Thymus (tissue), 11 donors: ENCODE results near the gene VPS36. TPM values are rescaled to one million over a fixed set of nuclear protein-coding genes. Genes with fewer than 3 reads are reported as not detected.
"Not testable (repeated sequence)": the region's sequence is repeated elsewhere in the genome, so short reads cannot be mapped to it uniquely, and the experiment has no call there.

Source experiments
- DNase-seq, 9 donors: peaks; one replicate each; pipeline ENCODE4 v3.0.0-alpha.2; 2013; ENCODE audit warnings: low spot score in 9 of 9, low read depth in 6 of 9, missing footprints in 1 of 9
- H3K27ac ChIP-seq, 2 donors: one replicate each; pipeline ENCODE4 v1.5.1; 2013; ENCODE audit warnings: control low read depth in 1 of 2, low read depth in 1 of 2, low read length in 1 of 2, mild to moderate bottlenecking in 1 of 2, moderate library complexity in 1 of 2
- H3K27me3 ChIP-seq, 2 donors: one replicate each; pipeline ENCODE4 v1.5.1; 2013; ENCODE audit warnings: low read length in 1 of 2; ENCODE audit not compliant: control insufficient read depth in 2 of 2, insufficient read depth in 1 of 2
- H3K36me3 ChIP-seq, 2 donors: one replicate each; pipeline ENCODE4 v1.5.1; 2013; ENCODE audit warnings: low read length in 1 of 2, mild to moderate bottlenecking in 1 of 2, moderate library complexity in 1 of 2; ENCODE audit not compliant: control insufficient read depth in 2 of 2, insufficient read depth in 2 of 2
- H3K4me1 ChIP-seq, 2 donors: one replicate each; pipeline ENCODE4 v1.5.1; 2013; ENCODE audit warnings: low read length in 2 of 2; ENCODE audit not compliant: control insufficient read depth in 2 of 2, insufficient read depth in 2 of 2
- H3K4me3 ChIP-seq, 2 donors: one replicate each; pipeline ENCODE4 v1.5.1; 2013; ENCODE audit warnings: low read length in 2 of 2, control low read depth in 1 of 2, mild to moderate bottlenecking in 1 of 2
- H3K9me3 ChIP-seq, 2 donors: one replicate each; pipeline ENCODE4 v1.5.1; 2013; ENCODE audit warnings: low read length in 1 of 2, mild to moderate bottlenecking in 1 of 2; ENCODE audit not compliant: control insufficient read depth in 2 of 2, insufficient read depth in 1 of 2
- WGBS: extraction: QIAGEN DNeasy Blood & Tissue Kit; methylation state at CpG from one replicate; pipeline ENCODE4 v1.1.7; 2013; 5-methylcytosine and 5-hydroxymethylcytosine counted together
- polyA plus RNA-seq: library from polyadenylated mRNA; stranded (reverse); fragments of 200-250 nt; gene quantifications from one replicate; pipeline ENCODE4 v1.2.3, GENCODE V29; 2013
- total RNA-seq: library from RNA; stranded (reverse); fragments of 120-200 nt; gene quantifications from one replicate; pipeline ENCODE4 v1.2.4, GENCODE V29; 2013
- donor health status: healthy.

VPS36 gene
- total and polyA plus RNA-seq, 2 donors = 29.6 to 35.7 TPM

DNA sequence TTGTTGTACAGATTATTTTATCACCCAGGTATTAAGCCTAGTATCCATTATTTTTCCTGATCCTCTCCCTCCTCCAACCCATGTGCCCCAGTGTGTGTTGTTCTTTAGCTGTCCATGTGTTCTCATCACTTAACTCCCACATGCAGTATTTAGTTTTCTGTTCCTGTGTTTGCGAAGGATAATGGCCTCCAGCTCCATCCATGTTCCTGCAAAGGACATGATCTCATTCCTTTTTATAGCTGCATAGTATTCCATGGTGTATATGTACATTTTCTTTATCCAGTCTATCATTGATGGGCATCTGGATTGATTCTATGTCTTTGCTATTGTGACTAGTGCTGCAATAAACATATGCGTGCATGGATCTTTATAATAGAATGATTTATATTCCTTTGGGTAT lies 18.1 kb upstream of the VPS36 start:
- not testable (repeated sequence) for H3K4me1 ChIP-seq, H3K27ac ChIP-seq, H3K9me3 ChIP-seq, DNase-seq, H3K4me3 ChIP-seq, H3K27me3 ChIP-seq
- WGBS = 97% methylated on average over 2 of the region's 2 CpGs
- peaks cover 20 to 59% of the 10 kb centered on the region in 2 donors for H3K36me3 ChIP-seq

GRCh38 chr13:52463526-52463925 lies 13.1 kb upstream of the VPS36 start:
- no peaks in the 10 kb centered on the region for H3K9me3 ChIP-seq
- H3K4me1 ChIP-seq = peaks cover 6% of the 10 kb centered on the region in 2 donors
- peaks cover 18 to 77% of the 10 kb centered on the region in 2 donors for H3K36me3 ChIP-seq
- no peak overlapping the region for H3K27ac ChIP-seq
- no peaks in the 10 kb centered on the region for H3K27me3 ChIP-seq
- WGBS = 86% methylated on average over 4 of the region's 4 CpGs
- no peak overlapping the region for H3K4me3 ChIP-seq
- DNase-seq = no peak

- Histone ChIP-seq H3K9me3 (no peaks in the 10 kb centered on the region), H3K27ac (no peak overlapping the region), H3K4me3 (no peak overlapping the region), H3K27me3 (no peaks in the 10 kb centered on the region), H3K36me3 (peaks cover 11 to 68% of the 10 kb centered on the region in 2 donors), H3K4me1 (peaks cover 11 to 16% of the 10 kb centered on the region in 2 donors)
- peak in 2 of 9 donors; percentile 6 to 39 for DNase-seq
- 73% methylated on average over 3 of the region's 3 CpGs for WGBS
Measured at GRCh38 chr13:52461265-52461664, 10.8 kb upstream of the VPS36 start.

DNA sequence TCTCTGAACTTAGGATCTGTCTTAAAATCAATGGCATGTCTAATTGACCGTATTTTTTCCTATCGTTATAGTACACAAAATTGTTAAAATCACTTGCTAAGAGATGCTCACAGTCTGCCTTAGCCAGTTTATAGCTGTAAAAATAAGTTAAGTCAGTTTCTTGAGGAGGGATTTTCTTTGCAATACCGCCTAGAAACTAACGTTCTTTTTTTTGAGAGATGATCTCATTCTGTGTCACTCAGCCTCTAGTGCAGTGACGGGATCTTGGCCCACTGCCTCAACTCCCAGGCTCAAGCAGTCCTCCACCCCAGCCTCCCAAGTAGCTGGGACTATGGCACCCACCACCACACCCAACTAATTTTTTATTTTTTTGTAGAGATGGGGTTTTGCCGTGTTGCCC lies 9.2 kb upstream of the VPS36 start:
- 96% methylated on average over 6 of the region's 6 CpGs for WGBS
- peaks cover 11 to 16% of the 10 kb centered on the region in 2 donors for H3K4me1 ChIP-seq
- H3K4me3 ChIP-seq = no peak overlapping the region
- H3K27ac ChIP-seq = no peak overlapping the region
- no peaks in the 10 kb centered on the region for H3K9me3 ChIP-seq
- H3K36me3 ChIP-seq = peaks cover 11 to 56% of the 10 kb centered on the region in 2 donors
- no peak for DNase-seq
- no peaks in the 10 kb centered on the region for H3K27me3 ChIP-seq

- H3K27ac ChIP-seq = peak overlapping the region; percentile 99 to 100
- H3K36me3 ChIP-seq = peaks cover 5 to 24% of the 10 kb centered on the region in 2 donors
- peak overlapping the region; percentile 86 to 92 for H3K4me3 ChIP-seq
- no peaks in the 10 kb centered on the region for H3K9me3 ChIP-seq
- H3K4me1 ChIP-seq = peaks cover 8 to 22% of the 10 kb centered on the region in 2 donors
- no peaks in the 10 kb centered on the region for H3K27me3 ChIP-seq
- peak; percentile 61 to 91 (median 80) for DNase-seq
- under 1% methylated on average over 37 of the region's 37 CpGs for WGBS
Measured at GRCh38 chr13:52455677-52456041, 5.2 kb upstream of the VPS36 start.

DNA sequence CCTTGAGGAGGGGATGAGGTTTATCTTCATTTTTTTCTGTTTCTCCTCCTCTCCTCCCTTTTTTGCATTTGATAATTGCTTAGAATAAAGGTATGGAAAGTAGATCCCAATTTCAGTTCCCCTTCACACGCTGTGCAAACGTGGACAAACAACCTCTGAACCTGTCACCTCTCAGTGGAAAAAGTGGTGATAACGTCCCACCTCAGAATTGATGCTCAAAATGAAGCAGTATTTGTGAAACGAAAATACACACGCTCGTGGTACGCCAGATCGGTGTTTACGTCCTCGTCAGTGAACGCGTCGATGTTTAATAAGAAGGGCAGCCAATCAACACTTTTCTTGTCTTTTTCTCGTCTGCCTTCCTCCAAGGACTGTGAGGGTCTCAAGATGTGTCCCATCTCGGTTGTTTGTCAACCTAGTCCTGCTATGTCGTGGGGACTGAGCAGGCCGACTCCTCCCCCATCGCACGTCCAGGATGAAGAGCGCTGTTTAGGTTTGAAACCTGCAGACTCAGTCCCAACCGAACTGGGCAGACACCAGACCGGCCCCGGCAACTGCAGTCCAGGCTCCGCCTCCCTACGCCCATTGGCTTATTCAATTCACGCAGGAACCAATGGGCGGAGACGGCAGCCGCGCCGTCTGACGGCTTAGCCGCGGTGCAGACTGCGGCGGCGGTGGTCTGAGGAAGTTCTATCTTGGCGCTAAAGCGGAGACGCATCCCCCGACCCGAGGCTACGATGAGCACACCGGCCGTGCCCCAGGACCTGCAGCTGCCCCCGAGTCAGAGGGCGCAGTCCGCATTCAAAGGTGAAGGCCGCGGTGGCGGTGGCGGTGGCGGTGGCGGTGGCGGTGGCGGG lies 4.6 kb upstream of the VPS36 start, which contains the start of gene CKAP2:
Gene CKAP2, plus strand, starts transcription at position 659 of the 857 bp plus-strand sequence. Its CDS starts 79 bp downstream, at position 738.
- H3K27ac ChIP-seq = peak within 1 kb of the TSS; percentile 99 to 100
- H3K4me1 ChIP-seq = peaks cover 8 to 23% of the 10 kb centered on the region in 2 donors
- no peaks in the 10 kb centered on the region for H3K27me3 ChIP-seq
- DNase-seq = peak; percentile 92 to 98 (median 95)
- no peaks in the 10 kb centered on the region for H3K9me3 ChIP-seq
- WGBS = under 1% methylated on average over 56 of the region's 56 CpGs
- H3K36me3 ChIP-seq = peaks cover 5 to 23% of the 10 kb centered on the region in 2 donors
- H3K4me3 ChIP-seq = peak within 1 kb of the TSS; percentile 86 to 92

- H3K9me3 ChIP-seq = no peaks in the 10 kb centered on the region
- H3K4me1 ChIP-seq = peaks cover 8 to 23% of the 10 kb centered on the region in 2 donors
- WGBS = 2% methylated on average over 8 of the region's 8 CpGs
- peaks cover 2 to 17% of the 10 kb centered on the region in 2 donors for H3K36me3 ChIP-seq
- DNase-seq = peak in 7 of 9 donors; percentile 14 to 78 (median 45)
- H3K27ac ChIP-seq = peak overlapping the region; percentile 72 to 100
- no peaks in the 10 kb centered on the region for H3K27me3 ChIP-seq
- peak overlapping the region; percentile 86 to 92 for H3K4me3 ChIP-seq
Measured at GRCh38 chr13:52454459-52454819, 4.0 kb upstream of the VPS36 start.

- no peak for DNase-seq
- Histone ChIP-seq H3K27me3 (no peaks in the 10 kb centered on the region), H3K9me3 (no peaks in the 10 kb centered on the region), H3K4me1 (peaks cover 22 to 34% of the 10 kb centered on the region in 2 donors), H3K27ac (no peak overlapping the region), H3K4me3 (no peak overlapping the region), H3K36me3 (peaks cover 0 to 12% of the 10 kb centered on the region in 2 donors)
- WGBS = 71% methylated on average over 2 of the region's 2 CpGs
Measured at GRCh38 chr13:52452470-52452869, 2.0 kb upstream of the VPS36 start.

DNA sequence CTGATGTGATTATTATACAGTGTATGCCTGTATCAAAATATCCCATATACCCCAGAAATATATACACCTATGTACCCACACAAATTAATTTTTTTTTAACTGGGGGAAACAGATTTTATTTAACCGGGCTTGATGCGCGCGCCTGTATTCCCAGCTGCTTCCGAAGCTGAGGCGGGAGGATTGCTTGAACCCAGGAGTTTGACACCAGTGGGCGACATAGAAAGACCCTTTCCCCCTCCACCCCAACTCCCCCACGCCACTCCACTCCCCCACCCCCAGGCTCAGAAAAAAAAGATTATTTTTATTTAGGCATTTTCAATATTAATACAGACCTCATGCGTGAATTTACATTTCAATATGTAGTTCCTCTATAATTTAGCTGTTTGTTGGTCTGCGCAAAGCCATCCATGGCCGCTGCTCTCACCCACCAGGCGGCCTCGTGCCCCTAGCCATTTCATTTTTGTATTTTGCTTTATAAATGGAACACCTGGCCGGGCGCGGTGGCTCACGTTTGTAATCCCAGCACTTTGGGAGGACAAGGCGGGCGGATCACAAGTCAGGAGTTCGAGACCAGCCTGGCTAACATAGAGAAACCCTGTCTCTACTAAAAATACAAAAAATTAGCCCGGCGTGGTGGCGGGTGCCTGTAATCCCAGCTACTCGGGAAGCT lies 836 bp upstream of the VPS36 start:
- Histone ChIP-seq H3K9me3 (no peaks in the 10 kb centered on the region), H3K4me3 (no peak overlapping the region), H3K36me3 (peaks cover 0 to 5% of the 10 kb centered on the region in 2 donors), H3K27ac (no peak overlapping the region), H3K27me3 (no peaks in the 10 kb centered on the region), H3K4me1 (peaks cover 17 to 25% of the 10 kb centered on the region in 2 donors)
- 97% methylated on average over 24 of the region's 24 CpGs for WGBS
- DNase-seq = no peak
